K562 (cell line): Measurements from ENCODE around the gene EXOG. TPM values are rescaled to one million over a fixed set of nuclear protein-coding genes. Genes with fewer than 3 reads are reported as not detected.

ENCODE experiments used
- ATAC-seq: fragments of 200-7000 bp; cut with Tn5 transposase; 3 replicates; pipeline ENCODE4 v1.9.1; 2020; ENCODE audit warnings: moderate library complexity
- BruUV-seq: library from RNA; stranded (reverse); fragments of 400-500 nt; replicated peaks from 2 replicates; lab custom pipeline; 2021; lab: Mats Ljungman, UMichigan
- CTCF ChIA-PET: fragments of 300-600 bp; formaldehyde crosslinking; extraction: SDS; loops from one replicate; lab custom pipeline; 2021; ENCODE audit warnings: low intra/inter-chr PET ratio; lab: Yijun Ruan, JAX
- POLR2A ChIA-PET: fragments of 300-600, 350-650 bp; sonication (Branson Sonifier 250); formaldehyde crosslinking; extraction: SDS; loops from one replicate; lab custom pipeline; 2021; ENCODE audit warnings: antibody characterized with exemption, inconsistent platforms; lab: Yijun Ruan, JAX
- DNase-seq, 4 experiments: peaks; one replicate each; pipeline versions ENCODE4 v3.0.0 to v3.0.0-alpha.2; 2011 to 2018; ENCODE audit warnings: low spot score in 3 of 4, mixed read lengths in 3 of 4; ENCODE audit errors: extremely low read depth in 1 of 4
- FAIRE-seq: peaks from 2 replicates; lab custom pipeline; 2011; peaks lifted over from hg19 to GRCh38; lab: Jason Lieb, UNC
- H2AFZ ChIP-seq: 2 replicates; pipeline ENCODE4 v1.6.0; 2011; ENCODE audit warnings: low read depth, low read length, control low read depth, inconsistent platforms
- H3K27ac ChIP-seq: fragments of 200-600 bp; 3 replicates; pipeline ENCODE4 v1.8.0; 2011; ENCODE audit warnings: low read depth, mild to moderate bottlenecking, control low read depth, inconsistent platforms, low read length, moderate library complexity, mixed read lengths; ENCODE audit errors: extremely low read depth
- H3K27me3 ChIP-seq, 2 experiments: fragments of 300-600 bp in 1 of 2; 2 replicates in 1 of 2; 3 replicates in 1 of 2; pipeline versions ENCODE4 v1.6.0 to v1.8.0; 2011; ENCODE audit warnings: inconsistent platforms in 2 of 2, low read length in 2 of 2, mild to moderate bottlenecking in 1 of 2, mixed read lengths in 1 of 2, moderate library complexity in 1 of 2; ENCODE audit not compliant: control insufficient read depth in 2 of 2, insufficient read depth in 2 of 2
- H3K36me3 ChIP-seq: fragments of 300-600 bp; 3 replicates; pipeline ENCODE4 v1.8.0; 2011; ENCODE audit warnings: mild to moderate bottlenecking, low read length, inconsistent platforms; ENCODE audit not compliant: control insufficient read depth, insufficient read depth
- H3K4me1 ChIP-seq, 2 experiments: fragments of 200-600 bp in 1 of 2; replicated peaks in 1 of 2; 2 replicates in 1 of 2; 3 replicates in 1 of 2; pipeline versions ENCODE4 v1.5.1 to v1.8.0; 2011; ENCODE audit warnings: inconsistent platforms in 2 of 2, low read length in 2 of 2, mild to moderate bottlenecking in 1 of 2, mixed read lengths in 1 of 2, moderate library complexity in 1 of 2; ENCODE audit not compliant: control insufficient read depth in 2 of 2, insufficient read depth in 2 of 2
- H3K4me2 ChIP-seq: 2 replicates; pipeline ENCODE4 v1.6.1; 2011; ENCODE audit warnings: low read length, control low read depth, inconsistent platforms, mixed read lengths; ENCODE audit not compliant: insufficient read depth
- H3K4me3 ChIP-seq: fragments of 200-600 bp; sonication (generic), shearing (Covaris generic); 2 replicates; pipeline ENCODE4 v1.5.1; 2016; ENCODE audit warnings: control low read depth, inconsistent platforms
- H3K79me2 ChIP-seq: fragments of 200-600 bp; 3 replicates; pipeline ENCODE4 v1.8.0; 2011; ENCODE audit warnings: low read length, inconsistent platforms; ENCODE audit not compliant: control insufficient read depth, insufficient read depth
- H3K9ac ChIP-seq, 2 experiments: 2 replicates each; pipeline versions ENCODE4 v1.6.0 to v1.6.1; 2011; ENCODE audit warnings: low read depth in 2 of 2, low read length in 2 of 2, control low read depth in 1 of 2, inconsistent platforms in 1 of 2, mild to moderate bottlenecking in 1 of 2, mixed read lengths in 1 of 2; ENCODE audit not compliant: insufficient read depth in 1 of 2
- H3K9me1 ChIP-seq: one replicate; pipeline ENCODE4 v1.6.0; 2011; ENCODE audit warnings: inconsistent platforms, mild to moderate bottlenecking, low read length, moderate library complexity; ENCODE audit not compliant: control insufficient read depth, insufficient read depth
- H3K9me3 ChIP-seq: replicated peaks from 2 replicates; pipeline ENCODE4 v1.5.1; 2011; ENCODE audit warnings: low read depth, low read length, inconsistent platforms; ENCODE audit not compliant: control insufficient read depth, insufficient read depth
- H4K20me1 ChIP-seq: replicated peaks from 2 replicates; pipeline ENCODE4 v1.6.1; 2011; ENCODE audit warnings: low read length, inconsistent platforms, mixed read lengths; ENCODE audit not compliant: control insufficient read depth, insufficient read depth
- CBX2 ChIP-seq: fragments of 200-600 bp; sonication (generic); IDR thresholded peaks from one replicate; pipeline ENCODE4 v1.6.1; 2012; ENCODE audit warnings: mild to moderate bottlenecking, low read length, inconsistent platforms; ENCODE audit not compliant: insufficient read depth, poor library complexity, severe bottlenecking
- CC2D1A ChIP-seq: fragments of 450-650 bp; IDR thresholded peaks from 2 replicates; pipeline ENCODE4 v1.6.1; 2017; ENCODE audit warnings: mild to moderate bottlenecking
- DACH1 ChIP-seq: fragments of 450-650 bp; IDR thresholded peaks from 2 replicates; pipeline ENCODE4 v1.6.1; 2018; ENCODE audit not compliant: partially characterized antibody
- FOXP1 ChIP-seq: sonication (generic); formaldehyde crosslinking; IDR thresholded peaks from 2 replicates; pipeline ENCODE4 v1.8.0; 2022; ENCODE audit warnings: mild to moderate bottlenecking, missing genetic modification reagents
- MCM3 ChIP-seq: fragments of 450-650 bp; IDR thresholded peaks from 2 replicates; pipeline ENCODE4 v1.6.1; 2016
- MTA1 ChIP-seq: fragments of 450-650 bp; IDR thresholded peaks from 2 replicates; pipeline ENCODE4 v1.6.1; 2017; ENCODE audit warnings: borderline replicate concordance
- RBM14 ChIP-seq: fragments of 200-400 bp; formaldehyde crosslinking; IDR thresholded peaks from 2 replicates; pipeline ENCODE4 v1.6.1; 2018; ENCODE audit warnings: low read depth, mild to moderate bottlenecking, low read length, moderate library complexity, borderline replicate concordance; ENCODE audit not compliant: insufficient read depth
- RFX5 ChIP-seq: IDR thresholded peaks from 2 replicates; pipeline ENCODE4 v1.6.1; 2011; ENCODE audit warnings: low read depth, mild to moderate bottlenecking, improper control_type of control experiment, low read length
- SMARCB1 ChIP-seq: IDR thresholded peaks from 2 replicates; pipeline ENCODE4 v1.6.1; 2011; ENCODE audit warnings: improper control_type of control experiment, low read depth; ENCODE audit not compliant: insufficient read length
- SRF ChIP-seq, 2 experiments: fragments of 250-450, 450-650 bp in 1 of 2; sonication (Bioruptor Pico) in 1 of 2; sonication (generic) in 1 of 2; formaldehyde crosslinking; IDR thresholded peaks; 2 replicates each; pipeline versions ENCODE4 v1.5.0 to v1.5.1; 2020 to 2022; ENCODE audit warnings: mild to moderate bottlenecking in 1 of 2, missing genetic modification reagents in 1 of 2
- XRCC5 ChIP-seq: fragments of 200-400 bp; formaldehyde crosslinking; IDR thresholded peaks from 2 replicates; pipeline ENCODE4 v1.6.1; 2017; ENCODE audit warnings: low read depth, mild to moderate bottlenecking, low read length
- ZNF239 ChIP-seq: fragments of 250-450 bp; sonication (Bioruptor Pico); IDR thresholded peaks from 2 replicates; pipeline ENCODE4 v1.4.0; 2020; ENCODE audit warnings: mild to moderate bottlenecking
- ZNF277 ChIP-seq: fragments of 250-450 bp; sonication (Bioruptor Pico); IDR thresholded peaks from 2 replicates; pipeline ENCODE4 v1.8.0; 2022; ENCODE audit warnings: inconsistent platforms, mild to moderate bottlenecking, moderate library complexity, borderline replicate concordance
- ZNF609 ChIP-seq: sonication (generic); formaldehyde crosslinking; IDR thresholded peaks from 2 replicates; pipeline ENCODE4 v1.8.1; 2023; ENCODE audit warnings: missing genetic modification reagents, mild to moderate bottlenecking, borderline replicate concordance
- WGBS: fragments of 100-300 bp; shearing (Covaris generic); methylation state at CpG from one replicate; pipeline ENCODE4 v1.1.6; 2016; ENCODE audit warnings: low coverage, mixed read lengths; ENCODE audit not compliant: insufficient coverage; ENCODE audit errors: missing lambda C conversion rate; 5-methylcytosine and 5-hydroxymethylcytosine counted together
- in situ Hi-C: fragments of 300-500 bp; cut with MboI; formaldehyde crosslinking; loops from 4 replicates; pipeline ENCODE4 v1.15.0; 2018; ENCODE audit warnings: inconsistent platforms, mixed read lengths
- intact Hi-C: fragments of 100-400 bp; cut with micrococcal nuclease; formaldehyde crosslinking; loops from 2 replicates; pipeline ENCODE4 v1.14.2; 2022
- polyA plus RNA-seq, 8 experiments: library from polyadenylated mRNA; depleted of rRNA in 4 of 8; stranded (reverse) in 5 of 8; unstranded in 3 of 8; fragments of >200 nt; fragmentation: Nextera tagmentation in 2 of 8; fragmentation: Illumina TruSeq in 1 of 8; extraction: Ambion mirVana in 2 of 8; extraction: Trizol in 1 of 8; gene quantifications; 2 replicates each; pipeline versions ENCODE4 v1.2.1 to v1.2.3, GENCODE V29; 2011 to 2014; ENCODE audit warnings: inconsistent platforms in 1 of 8, missing spikeins in 1 of 8
- total RNA-seq, 7 experiments: library from RNA; depleted of rRNA in 6 of 7; stranded (reverse); fragments of >200 nt in 6 of 7; fragmentation: Illumina TruSeq in 2 of 7; extraction: Trizol in 2 of 7; gene quantifications; 2 replicates each; pipeline versions ENCODE4 v1.2.1 to v1.2.3, GENCODE V29; 2011 to 2021; ENCODE audit warnings: low replicate concordance in 1 of 7
- TF ChIP-seq, protein P1 (sequence below): sonication (generic); formaldehyde crosslinking; IDR thresholded peaks from 2 replicates; pipeline ENCODE4 v1.8.1; 2023; ENCODE audit warnings: mild to moderate bottlenecking, missing genetic modification reagents

EXOG gene
- total and polyA plus RNA-seq, 9 of the 15 experiments (the other 6 are each of a cell fraction or from before 2014, with no cell fraction given), result 10.8 to 21.7 (median 14.8) TPM

DNA sequence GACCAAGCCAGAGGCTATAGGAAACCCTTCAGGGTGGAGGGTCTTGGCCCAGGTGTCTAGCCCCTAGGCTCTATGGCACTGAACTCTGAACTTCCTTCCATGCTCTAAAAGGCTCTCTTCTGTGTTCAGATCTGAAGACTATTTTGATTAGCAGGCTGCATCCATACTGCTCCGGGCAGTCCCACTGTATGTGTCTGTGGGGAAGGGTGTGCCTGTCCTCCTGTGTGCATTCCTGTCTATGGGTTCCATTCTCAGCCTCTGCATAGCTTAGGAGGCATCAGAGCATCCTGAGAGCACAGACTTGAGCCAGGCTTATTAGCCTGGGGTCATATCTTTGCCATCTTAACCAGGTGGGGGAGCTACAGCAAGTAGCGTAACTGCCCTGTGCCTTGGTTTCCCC is 38.0 kb downstream of the EXOG start:
- FAIRE-seq (no peak), ATAC-seq (no peak), DNase-seq (no peak)
- WGBS, result 78% methylated on average over 2 of the region's 2 CpGs
- H3K9me1 ChIP-seq, result no peaks in the 10 kb centered on the region
- CTCF ChIA-PET, result no interaction called here
- in situ Hi-C loops, result no loop called here
- H2AFZ ChIP-seq, result no peak overlapping the region
- H3K4me3 ChIP-seq, result no peak overlapping the region
- no peak overlapping the region for H3K27ac ChIP-seq
- H3K79me2 ChIP-seq, result no peaks in the 10 kb centered on the region
- H3K27me3 ChIP-seq, result peaks cover 0 to 8% of the 10 kb centered on the region in 2 experiments; a peak in 2 of 5 replicates
- no TSS peak for BruUV-seq
- POLR2A ChIA-PET, result interaction anchor here (0.7 to 1.0 kb wide), 2 partner anchors 8 to 12 kb away, joined by 4 to 6 read pairs; no protein-coding TSS in a partner anchor
- H3K4me2 ChIP-seq, result no peak overlapping the region
- H3K4me1 ChIP-seq, result peaks cover 10 to 11% of the 10 kb centered on the region in 2 experiments
- no peak for TF ChIP-seq ZNF609 (CRISPR knock-in tag)
- TF ChIP-seq RBM14, result no peak
- no peak for TF ChIP-seq MCM3
- TF ChIP-seq DACH1, result no peak
- TF ChIP-seq MTA1, result no peak
- TF ChIP-seq CC2D1A, result no peak
- TF ChIP-seq ZNF277, result no peak
- TF ChIP-seq FOXP1 (CRISPR knock-in tag), result no peak
- no peak for TF ChIP-seq CBX2
- TF ChIP-seq SRF (CRISPR knock-in tag; IDR thresholded peaks at IDR 0.05), result no peak
- no peak for TF ChIP-seq ZNF239
- TF ChIP-seq, protein P1, sequence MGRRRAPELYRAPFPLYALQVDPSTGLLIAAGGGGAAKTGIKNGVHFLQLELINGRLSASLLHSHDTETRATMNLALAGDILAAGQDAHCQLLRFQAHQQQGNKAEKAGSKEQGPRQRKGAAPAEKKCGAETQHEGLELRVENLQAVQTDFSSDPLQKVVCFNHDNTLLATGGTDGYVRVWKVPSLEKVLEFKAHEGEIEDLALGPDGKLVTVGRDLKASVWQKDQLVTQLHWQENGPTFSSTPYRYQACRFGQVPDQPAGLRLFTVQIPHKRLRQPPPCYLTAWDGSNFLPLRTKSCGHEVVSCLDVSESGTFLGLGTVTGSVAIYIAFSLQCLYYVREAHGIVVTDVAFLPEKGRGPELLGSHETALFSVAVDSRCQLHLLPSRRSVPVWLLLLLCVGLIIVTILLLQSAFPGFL (CRISPR knock-in tag), result no peak
- no peak for TF ChIP-seq RFX5
- no peak for TF ChIP-seq SMARCB1
- no peak for TF ChIP-seq XRCC5
- TF ChIP-seq, all 486 proteins: peak for 0
- Histone ChIP-seq H3K36me3 (no peaks in the 10 kb centered on the region), H3K9ac (no peak overlapping the region), H3K9me3 (no peaks in the 10 kb centered on the region), H4K20me1 (peaks cover 15% of the 10 kb centered on the region; the same call in 1 of the 2 replicates)
- intact Hi-C loops, result no loop called here
